Astrocyte of the spinal cord (primary cell): ENCODE results near the gene PRSS50.

Source experiments
- DNase-seq: peaks from one replicate; pipeline ENCODE4 v3.0.0; 2011; ENCODE audit warnings: low read depth, low spot score
- H3K4me3 ChIP-seq: 2 replicates; pipeline ENCODE4 v1.5.1; 2011; ENCODE audit warnings: low read depth, mild to moderate bottlenecking, low read length, moderate library complexity
- in situ Hi-C: cut with HindIII; loops from 2 replicates; pipeline ENCODE4 v1.10.0; 2017; ENCODE audit warnings: low sequenced_read_pairs
- TF ChIP-seq, protein P1 (sequence below): IDR thresholded peaks from 2 replicates; pipeline ENCODE4 v1.5.1; 2012; ENCODE audit warnings: low read depth, mild to moderate bottlenecking, low read length, inconsistent platforms

PRSS50 gene

DNA sequence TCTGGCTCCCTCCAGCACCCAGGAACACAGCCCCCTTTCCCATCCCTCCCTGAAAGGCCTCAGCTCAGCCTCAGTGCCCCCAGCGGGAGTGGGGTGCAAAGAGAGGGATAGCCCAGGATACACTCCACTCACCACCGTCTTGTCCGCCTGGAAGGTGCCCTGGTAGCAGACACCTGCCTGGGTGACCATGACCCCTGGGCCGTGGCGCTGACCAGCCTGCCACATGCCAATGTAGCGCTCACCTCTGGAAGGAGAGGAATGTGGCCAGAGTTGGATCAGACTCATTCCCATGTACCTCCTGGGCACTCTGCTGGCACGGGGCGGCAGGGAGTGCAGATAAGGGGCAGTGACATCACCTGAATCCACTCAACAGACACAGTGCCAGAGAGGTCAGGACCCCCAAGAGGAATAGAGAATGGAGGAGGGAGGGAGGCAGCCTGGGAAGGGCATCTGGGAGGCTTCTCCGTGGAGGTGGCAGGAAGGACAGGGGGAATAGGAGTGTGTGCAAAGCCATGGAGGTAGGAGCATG, 37.3 kb downstream of the PRSS50 start:
- TF ChIP-seq, protein P1, sequence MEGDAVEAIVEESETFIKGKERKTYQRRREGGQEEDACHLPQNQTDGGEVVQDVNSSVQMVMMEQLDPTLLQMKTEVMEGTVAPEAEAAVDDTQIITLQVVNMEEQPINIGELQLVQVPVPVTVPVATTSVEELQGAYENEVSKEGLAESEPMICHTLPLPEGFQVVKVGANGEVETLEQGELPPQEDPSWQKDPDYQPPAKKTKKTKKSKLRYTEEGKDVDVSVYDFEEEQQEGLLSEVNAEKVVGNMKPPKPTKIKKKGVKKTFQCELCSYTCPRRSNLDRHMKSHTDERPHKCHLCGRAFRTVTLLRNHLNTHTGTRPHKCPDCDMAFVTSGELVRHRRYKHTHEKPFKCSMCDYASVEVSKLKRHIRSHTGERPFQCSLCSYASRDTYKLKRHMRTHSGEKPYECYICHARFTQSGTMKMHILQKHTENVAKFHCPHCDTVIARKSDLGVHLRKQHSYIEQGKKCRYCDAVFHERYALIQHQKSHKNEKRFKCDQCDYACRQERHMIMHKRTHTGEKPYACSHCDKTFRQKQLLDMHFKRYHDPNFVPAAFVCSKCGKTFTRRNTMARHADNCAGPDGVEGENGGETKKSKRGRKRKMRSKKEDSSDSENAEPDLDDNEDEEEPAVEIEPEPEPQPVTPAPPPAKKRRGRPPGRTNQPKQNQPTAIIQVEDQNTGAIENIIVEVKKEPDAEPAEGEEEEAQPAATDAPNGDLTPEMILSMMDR, result no peak

DNA sequence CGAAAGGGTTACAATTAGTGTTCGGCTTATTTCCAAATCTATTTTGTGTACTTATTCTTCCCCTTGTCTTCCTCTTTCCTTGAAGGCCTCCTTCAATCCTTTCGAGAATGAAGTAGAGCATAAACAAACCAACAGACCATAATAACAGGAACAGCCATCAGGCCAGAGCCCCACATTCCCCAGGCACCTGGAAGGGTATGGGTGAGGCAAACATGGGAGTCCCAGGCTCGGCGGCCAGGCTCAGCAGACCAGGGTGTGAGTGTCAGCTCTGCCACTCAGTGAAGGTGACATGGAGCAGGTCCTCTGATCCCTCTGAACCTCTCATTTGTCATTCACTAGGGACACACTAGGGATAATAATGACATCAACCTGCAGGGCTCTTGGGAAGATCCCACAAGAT, 38.0 kb downstream of the PRSS50 start:
- in situ Hi-C loops, result no loop called here
- H3K4me3 ChIP-seq, result no peak overlapping the region
- TF ChIP-seq, protein P1, result no peak
- no peak for DNase-seq

More for the DNA sequence above, 37.3 kb downstream of the PRSS50 start:
- in situ Hi-C loops, result no loop called here
- DNase-seq, result no peak
- no peak overlapping the region for H3K4me3 ChIP-seq

DNA sequence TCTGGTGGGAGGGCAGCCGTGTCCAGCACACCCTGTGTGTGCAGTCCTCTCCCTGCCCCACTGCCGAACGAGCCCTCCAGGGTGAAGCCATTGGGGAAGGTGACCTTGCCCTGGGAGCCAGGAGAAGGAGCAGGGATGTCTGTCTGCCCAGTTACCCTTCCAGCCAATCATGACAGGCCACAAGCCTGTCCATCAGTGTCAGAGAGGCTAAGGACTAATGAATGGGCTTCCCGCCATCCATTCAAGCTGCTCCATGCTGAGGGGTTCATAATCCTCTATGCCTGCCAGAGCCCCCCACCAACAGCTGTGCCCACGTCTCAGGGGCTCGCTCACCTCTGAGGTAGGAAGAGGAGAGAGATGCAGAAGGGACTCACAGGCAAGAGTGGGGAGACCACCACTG, 39.4 kb downstream of the PRSS50 start:
- in situ Hi-C loops, result no loop called here
- TF ChIP-seq, protein P1, result no peak
- no peak overlapping the region for H3K4me3 ChIP-seq
- DNase-seq, result no peak

DNA sequence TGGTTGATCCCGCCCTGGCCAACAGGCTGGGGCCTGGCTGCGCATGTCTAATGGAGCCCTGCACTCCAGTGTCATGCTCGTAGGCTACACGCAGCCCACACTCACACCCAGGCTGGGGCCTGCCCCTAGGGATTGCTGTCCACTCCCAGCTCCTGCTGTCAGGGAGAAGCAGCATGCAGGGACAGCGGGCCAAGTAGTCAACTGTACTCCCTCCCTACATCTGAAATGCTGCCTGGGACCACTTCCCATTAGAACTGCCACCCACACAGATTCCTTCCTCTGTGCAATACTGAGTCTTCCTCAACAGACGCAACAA, 40.3 kb downstream of the PRSS50 start:
- TF ChIP-seq, protein P1, result no peak
- H3K4me3 ChIP-seq, result no peak overlapping the region
- DNase-seq, result no peak
- in situ Hi-C loops, result no loop called here

DNA sequence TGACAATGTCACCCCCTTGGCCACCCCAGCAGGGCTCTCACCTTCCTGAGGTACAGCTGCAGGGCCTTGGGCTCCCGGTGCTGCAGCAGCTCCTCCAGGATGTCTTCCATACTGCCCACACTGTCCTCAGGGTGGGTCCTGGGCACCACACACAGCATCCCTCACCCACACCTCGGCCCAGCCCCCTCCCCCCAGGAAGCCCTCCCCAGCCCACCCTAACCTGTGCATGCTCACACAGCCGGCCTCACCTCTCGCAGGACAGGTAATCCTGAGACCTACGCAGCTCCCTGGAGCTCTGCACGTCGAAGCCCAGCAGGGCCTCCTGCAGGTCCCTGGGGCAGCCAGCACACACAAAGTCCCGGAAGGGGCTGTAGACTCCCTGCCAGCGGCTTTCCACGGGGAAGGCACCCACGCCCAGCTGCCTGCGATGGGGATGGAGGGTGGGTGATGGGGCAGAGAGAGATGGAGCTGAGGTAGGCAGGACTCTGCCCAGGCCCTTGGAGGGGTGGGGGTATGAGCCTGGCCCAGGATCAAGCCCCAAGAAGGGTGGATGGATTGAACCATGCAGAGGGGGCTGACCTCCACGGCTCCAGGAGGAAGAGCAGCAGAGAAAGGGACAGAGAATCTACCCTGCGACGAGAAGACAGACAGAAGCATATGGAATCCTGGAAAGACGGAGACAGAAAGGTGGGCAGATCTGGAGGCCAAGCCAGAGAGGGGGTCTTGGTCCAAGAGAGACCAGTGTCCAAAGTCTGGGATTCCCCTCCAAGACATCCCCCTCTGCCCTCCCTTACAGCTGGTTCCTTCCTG, 40.9 kb downstream of the PRSS50 start:
- DNase-seq, result no peak
- TF ChIP-seq, protein P1, result no peak
- no peak overlapping the region for H3K4me3 ChIP-seq
- in situ Hi-C loops, result no loop called here

DNA sequence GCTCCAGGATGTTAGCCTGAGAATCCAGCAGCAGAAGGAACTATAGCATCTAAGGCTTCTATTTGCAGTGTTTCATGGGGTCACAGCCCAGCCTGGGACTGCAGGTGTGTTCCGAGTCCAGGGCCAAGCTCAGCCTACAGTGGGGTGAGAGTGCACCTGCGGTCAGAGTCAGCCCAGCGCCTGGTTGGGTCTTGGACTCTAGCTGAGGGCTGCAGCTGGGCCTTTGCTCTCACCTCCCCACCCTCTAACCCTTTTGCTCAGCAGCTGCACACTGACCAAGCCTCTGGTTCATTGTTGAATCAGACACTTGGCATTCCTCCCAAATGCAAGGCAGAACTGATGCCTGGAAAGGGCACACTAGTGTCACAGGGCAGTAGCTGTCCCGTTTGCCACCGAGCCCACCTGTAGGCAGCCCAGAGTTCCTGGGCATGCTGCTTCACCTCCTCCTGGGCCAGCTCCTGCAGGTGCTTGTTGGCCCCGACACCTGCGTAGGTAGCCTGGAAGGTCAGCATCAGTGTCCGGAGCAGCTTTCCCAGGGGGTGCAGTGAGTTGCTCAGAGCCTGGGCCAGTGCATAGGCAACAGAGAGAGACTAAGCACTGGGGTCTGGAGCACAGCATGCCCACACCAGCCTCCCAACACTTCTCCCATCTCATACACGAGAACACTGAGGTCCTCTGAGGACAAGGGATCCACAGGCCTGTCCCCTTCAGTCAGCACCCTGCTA, 41.7 kb downstream of the PRSS50 start:
- no peak for DNase-seq
- in situ Hi-C loops, result no loop called here

More for the DNA sequence above, 41.7 kb downstream of the PRSS50 start:
- no peak overlapping the region for H3K4me3 ChIP-seq
- TF ChIP-seq, protein P1, result no peak
